NCI-H2081 (cell line): ENCODE data around the gene DHX29.
"Not testable (repeated sequence)": the region's sequence is repeated elsewhere in the genome, so short reads cannot be mapped to it uniquely, and the experiment has no call there.

ENCODE experiments used
- DNase-seq, 2 experiments: peaks; one replicate each; lab custom pipeline; 2025; lab: John Stamatoyannopoulos, UW

The DHX29 gene, protein sequence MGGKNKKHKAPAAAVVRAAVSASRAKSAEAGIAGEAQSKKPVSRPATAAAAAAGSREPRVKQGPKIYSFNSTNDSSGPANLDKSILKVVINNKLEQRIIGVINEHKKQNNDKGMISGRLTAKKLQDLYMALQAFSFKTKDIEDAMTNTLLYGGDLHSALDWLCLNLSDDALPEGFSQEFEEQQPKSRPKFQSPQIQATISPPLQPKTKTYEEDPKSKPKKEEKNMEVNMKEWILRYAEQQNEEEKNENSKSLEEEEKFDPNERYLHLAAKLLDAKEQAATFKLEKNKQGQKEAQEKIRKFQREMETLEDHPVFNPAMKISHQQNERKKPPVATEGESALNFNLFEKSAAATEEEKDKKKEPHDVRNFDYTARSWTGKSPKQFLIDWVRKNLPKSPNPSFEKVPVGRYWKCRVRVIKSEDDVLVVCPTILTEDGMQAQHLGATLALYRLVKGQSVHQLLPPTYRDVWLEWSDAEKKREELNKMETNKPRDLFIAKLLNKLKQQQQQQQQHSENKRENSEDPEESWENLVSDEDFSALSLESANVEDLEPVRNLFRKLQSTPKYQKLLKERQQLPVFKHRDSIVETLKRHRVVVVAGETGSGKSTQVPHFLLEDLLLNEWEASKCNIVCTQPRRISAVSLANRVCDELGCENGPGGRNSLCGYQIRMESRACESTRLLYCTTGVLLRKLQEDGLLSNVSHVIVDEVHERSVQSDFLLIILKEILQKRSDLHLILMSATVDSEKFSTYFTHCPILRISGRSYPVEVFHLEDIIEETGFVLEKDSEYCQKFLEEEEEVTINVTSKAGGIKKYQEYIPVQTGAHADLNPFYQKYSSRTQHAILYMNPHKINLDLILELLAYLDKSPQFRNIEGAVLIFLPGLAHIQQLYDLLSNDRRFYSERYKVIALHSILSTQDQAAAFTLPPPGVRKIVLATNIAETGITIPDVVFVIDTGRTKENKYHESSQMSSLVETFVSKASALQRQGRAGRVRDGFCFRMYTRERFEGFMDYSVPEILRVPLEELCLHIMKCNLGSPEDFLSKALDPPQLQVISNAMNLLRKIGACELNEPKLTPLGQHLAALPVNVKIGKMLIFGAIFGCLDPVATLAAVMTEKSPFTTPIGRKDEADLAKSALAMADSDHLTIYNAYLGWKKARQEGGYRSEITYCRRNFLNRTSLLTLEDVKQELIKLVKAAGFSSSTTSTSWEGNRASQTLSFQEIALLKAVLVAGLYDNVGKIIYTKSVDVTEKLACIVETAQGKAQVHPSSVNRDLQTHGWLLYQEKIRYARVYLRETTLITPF (N-terminal part only)

DNA sequence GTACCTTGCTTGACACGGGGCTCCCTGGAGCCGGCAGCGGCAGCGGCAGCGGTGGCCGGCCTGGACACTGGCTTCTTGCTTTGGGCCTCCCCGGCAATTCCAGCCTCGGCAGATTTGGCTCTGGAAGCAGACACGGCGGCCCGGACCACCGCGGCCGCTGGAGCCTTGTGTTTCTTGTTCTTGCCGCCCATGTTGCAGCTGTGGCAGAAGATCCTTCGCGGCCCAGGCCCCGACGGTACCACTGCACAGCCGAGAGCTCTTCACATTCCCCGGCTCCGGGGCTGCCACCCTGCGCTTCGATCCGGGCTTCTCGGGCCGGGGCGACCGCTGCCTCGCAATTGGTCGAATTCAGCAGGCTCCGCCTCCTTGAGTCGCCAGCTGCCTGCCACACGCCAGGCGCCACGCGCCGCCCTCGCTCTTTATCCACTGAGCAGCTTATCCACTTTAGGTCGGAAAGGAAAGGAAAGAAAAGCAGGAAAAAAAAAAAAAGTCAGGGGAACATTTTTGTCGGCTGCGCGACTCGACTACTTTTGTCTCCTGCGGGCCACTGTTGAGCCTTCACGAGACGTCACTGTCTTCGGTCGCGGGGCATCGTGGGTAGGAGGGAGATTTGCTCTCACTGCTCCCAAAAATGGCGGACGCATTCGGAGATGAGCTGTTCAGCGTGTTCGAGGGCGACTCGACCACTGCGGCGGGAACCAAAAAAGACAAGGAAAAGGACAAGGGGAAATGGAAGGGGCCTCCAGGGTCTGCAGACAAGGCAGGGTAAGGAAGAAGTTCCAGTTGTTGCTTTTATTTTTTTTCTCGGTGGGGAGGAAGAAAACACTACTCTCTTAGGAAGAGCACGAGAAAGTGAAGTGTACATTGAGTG is at the start of gene DHX29, which contains the start of gene MTREX:
DHX29 (minus strand) TSS at position 312 of the 871 bp plus-strand sequence; CDS start at position 191, 121 bp downstream.
MTREX (plus strand) TSS at position 607 of the 871 bp plus-strand sequence; CDS start at position 632, 25 bp downstream.
- DNase-seq: peak; percentile 87 to 92

DNA sequence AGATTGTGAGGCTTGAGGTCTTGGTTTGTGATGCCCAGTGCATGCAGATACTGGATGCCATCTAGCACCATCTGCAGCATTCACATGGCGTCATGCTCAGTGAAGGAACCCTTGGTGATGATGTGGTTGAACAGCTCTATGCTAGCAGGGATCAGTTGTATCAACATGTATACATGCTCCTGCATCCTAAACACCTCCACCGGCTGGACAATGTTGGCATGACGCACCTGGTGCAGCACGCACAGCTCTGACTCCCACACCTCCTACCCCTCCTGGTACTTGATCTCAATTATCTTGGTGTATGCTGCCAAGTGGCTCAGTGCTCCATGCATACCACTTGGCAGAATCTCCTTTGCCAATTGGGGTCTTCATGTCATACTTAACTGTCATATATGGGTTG is 49.4 kb upstream of the DHX29 start:
- no peak for DNase-seq

DNA sequence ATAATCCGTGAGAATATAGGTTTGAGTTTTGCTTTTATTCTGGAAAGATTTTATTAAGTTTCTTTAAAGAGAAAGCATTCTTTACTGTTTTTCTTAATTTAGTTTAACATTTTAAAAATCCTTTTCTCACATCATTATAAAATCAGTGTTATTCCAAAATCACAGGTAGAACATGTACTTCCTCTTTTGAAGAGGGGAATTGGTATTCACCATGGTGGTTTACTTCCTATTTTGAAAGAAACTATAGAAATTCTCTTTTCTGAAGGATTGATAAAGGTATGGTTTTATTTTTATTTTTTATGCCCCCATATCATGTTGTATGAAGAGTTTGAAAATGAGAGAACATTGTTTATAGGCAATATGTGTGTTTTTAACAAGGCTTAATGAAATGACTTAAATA is 43.3 kb upstream of the DHX29 start:
- no peak for DNase-seq

DNA sequence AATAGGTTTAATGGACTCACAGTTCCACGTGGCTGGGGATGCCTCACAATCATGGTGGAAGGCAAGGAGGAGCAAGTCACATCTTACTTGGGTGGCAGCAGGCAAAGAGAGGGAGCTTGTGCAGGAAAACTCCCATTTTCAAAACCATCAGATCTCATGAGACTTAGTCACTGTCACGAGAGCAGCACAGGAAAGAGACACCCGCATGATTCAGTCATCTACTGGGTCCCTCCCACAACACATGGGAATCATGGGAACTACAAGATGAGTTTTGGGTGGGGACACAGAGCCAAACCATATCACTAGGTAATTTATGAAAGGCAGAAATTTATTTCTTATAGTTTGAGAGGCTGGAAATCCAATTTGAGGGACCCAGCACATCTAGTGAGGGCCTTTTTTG is 40.3 kb upstream of the DHX29 start:
- DNase-seq: no peak

DNA sequence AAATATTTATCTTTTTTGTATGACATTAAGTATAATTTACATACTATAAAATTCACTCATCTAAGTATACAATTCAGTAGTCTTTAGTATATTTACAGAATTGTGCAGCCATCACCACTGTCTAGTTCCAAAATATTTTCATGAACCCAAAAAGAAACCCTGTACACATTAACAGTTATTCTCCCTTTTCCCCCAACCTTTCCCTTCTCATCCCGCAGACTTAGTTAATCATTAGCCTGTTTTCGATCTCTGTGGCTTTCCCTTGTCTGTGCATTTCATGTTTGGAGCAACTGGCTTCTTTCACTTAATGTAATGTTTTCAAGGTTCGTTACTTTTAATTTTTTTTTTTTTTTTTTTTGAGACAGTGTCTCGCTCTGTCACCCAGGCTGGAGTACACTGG is 37.8 kb upstream of the DHX29 start:
- no peak for DNase-seq

DNA sequence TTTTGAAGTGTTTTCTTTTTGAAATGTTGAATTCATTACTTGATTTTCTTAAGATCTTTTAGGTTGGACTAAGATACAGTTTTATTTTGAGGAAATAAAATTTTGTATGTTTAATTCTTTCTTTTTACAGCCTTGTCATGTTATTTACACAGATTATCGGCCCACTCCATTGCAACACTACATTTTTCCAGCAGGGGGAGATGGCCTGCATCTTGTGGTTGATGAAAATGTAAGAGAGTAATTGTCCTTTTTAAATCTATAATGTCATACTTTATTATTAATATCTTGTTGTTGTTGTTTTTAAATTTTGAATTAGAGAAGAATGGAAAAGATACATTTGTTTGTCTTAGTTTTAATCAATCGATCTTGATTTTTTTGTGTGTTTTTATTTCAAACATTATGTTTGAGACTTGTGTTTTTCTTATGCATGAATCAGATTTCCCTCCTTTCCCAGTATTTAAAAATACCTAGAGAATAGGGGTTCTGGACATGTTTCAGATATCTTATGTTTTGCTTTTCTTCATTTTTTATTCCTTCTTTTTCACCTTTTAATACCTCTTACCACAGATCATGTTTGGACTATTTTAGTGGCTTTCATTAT is 37.0 kb upstream of the DHX29 start:
- peak in 1 of 2 experiments; percentile 29 for DNase-seq

DNA sequence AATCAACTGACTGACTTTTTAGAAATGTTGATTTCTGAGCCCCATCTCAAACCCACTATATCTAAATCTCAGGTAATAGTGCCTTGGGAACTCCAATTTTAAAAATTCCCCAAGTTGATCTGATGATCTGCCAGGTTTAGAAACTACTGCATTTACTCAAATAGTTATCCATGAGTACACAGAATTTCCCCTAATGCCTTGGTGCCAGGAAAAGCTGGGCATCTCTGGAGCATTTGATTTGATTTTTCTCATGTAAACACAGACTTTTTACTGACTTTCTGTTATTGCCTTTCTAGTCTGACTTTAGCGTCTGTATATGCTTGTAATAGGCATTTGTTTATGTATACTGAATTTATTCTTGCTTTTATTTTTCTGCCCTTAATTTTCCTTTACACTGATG is 36.1 kb upstream of the DHX29 start:
- DNase-seq: no peak

DNA sequence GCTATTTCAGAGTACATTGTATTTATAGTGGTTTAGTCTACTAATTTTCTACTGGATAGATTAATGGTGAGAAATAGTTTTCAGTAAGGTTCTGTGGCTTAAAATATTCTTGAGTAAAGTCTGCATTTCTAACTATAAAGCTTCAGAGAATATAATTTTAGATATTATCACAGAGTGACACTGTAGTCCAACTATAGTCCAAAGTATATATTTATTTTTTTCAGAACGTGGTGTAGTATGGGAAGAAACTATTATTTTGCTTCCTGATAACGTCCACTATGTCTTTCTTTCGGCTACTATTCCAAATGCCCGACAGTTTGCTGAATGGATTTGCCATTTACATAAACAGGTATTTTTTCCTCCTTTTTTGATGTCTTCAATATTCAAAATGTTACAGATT is 35.6 kb upstream of the DHX29 start:
- DNase-seq: no peak

DNA sequence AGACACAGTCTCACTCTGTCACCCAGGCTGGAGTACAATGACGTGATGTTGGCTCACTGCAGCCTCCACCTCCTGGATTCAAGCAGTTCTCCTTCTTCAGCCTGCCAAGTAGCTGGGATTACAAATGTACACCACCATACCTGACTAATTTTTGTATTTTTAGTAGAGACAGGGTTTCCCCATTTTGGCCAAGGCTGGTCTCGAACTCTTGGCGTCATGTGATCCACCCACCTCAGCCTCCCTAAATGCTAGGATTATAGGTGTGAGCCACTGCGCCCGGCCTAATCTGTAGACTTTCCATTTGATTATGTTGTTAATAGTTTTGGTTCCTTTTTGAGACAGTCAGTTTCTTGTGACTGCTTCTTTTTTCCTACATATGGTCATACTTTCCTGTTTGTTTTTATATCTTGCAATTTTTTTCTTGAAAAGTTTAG is 31.3 kb upstream of the DHX29 start:
- DNase-seq: no peak

DNA sequence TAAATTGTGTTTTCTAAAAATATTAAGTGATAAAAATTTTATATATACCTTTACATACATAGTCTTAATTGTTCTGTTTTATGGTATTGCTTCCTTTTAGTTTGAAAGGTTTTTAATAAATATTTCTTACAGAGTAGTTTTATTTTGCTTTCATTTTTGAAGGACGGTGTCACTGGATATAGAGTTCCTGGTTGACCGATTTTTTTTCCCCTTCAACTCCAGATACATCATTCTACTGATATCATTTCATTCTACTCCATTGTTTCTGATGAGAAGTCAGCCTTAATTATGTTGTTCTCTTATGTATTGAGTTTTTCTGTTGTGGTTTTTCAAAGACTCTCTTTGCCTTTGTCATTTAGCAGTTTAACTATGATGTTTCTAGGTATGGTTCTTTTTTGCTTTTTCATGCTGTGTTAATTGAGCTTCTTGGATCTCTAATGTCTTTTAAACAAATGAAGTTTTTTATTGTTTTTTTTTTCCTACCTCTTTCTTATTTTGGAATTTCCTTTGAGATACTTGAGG is 30.7 kb upstream of the DHX29 start:
- no peak for DNase-seq

DNA sequence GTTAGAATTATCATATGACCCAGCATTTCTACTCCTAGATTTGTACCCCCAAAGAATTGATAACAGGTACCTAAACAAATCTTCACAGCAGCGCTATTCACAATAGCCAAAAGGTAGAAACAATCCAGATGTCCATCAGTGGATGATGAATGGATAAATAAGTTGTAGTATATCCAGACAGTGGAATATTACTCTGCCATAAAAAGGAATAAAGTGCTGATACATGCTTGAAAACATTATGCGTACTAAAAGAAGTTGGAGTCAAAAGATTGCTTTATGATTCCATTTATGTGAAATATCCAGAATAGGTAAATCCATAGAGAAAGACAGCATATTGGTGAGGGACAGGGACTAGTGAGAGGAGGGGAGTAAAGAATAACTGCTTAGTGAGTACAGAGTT is 26.3 kb upstream of the DHX29 start:
- DNase-seq: no peak

DNA sequence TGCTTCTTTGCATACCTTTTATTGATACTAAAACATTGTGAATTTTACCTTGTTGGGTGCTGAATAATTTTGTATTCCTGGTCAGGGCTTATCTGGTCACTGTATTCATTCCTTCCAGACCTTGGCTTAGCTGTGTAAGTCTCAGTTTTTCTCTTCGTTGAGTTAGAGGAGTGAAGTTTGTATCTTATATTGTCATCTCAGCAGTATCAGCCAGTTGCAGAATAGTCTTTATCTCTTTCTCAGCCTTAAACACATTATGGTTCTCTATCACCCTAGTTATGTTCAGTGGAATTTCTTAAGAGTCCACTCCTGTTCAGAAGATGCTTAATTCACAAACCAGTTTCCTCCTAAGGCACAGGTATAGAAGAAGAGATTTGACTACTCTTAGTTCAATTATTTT is 25.5 kb upstream of the DHX29 start:
- DNase-seq: no peak

DNA sequence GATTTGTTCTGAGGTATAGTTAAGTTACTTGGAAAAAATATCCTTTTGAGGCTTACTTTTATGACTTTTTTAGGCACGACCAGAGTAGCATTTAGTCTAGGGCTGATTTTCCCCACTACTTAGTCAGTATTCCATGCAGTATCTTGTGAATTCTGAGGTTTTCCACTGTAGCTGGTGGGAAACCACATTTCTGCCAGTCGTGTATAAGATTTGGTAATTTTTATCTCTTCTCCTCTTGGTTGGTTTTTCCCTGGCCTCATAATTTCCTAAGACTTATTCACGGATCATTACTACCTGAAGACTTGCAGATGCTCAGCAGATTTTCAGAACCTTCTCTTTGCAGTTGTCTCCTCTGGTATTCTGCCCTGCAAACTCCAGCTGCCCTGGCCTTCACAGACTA is 23.8 kb upstream of the DHX29 start:
- no peak for DNase-seq

DNA sequence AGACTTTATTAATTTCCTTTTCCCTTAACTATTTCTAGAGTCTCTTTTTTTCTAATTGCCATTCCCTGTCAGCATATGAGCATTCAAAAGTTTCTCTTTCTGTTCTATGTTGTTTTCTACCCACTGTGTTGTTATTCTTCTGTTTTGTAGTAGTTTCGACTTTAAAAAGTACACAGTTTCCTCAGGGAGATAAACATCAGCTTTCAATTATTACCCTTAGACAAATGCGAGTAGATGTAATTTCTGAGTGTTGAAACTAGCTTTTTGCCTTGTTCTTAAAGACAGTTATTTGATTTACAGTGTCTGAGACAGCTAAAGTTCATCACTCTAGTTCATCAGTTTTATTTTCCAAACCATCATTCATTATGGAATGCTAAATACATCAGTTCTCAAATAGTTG is 19.8 kb upstream of the DHX29 start:
- DNase-seq: no peak

DNA sequence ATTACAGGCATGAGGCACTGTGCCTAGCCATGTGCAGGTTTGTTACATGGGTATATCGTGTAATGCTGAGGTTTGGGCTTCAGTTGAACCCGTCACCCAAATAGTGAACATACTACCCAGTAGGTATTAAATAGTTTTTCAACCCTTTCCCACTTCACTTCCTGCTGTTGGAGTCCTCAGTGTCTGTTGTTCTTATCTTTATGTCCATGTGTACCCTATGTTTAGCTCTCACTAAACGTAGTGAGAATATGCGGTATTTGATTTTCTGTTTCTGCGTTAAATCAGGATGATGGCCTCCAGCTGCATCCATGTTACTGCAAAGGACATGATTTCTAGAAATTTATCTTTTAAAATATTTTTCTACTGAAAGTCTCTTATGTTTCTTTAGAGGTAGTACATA is 18.1 kb upstream of the DHX29 start:
- no peak for DNase-seq

DNA sequence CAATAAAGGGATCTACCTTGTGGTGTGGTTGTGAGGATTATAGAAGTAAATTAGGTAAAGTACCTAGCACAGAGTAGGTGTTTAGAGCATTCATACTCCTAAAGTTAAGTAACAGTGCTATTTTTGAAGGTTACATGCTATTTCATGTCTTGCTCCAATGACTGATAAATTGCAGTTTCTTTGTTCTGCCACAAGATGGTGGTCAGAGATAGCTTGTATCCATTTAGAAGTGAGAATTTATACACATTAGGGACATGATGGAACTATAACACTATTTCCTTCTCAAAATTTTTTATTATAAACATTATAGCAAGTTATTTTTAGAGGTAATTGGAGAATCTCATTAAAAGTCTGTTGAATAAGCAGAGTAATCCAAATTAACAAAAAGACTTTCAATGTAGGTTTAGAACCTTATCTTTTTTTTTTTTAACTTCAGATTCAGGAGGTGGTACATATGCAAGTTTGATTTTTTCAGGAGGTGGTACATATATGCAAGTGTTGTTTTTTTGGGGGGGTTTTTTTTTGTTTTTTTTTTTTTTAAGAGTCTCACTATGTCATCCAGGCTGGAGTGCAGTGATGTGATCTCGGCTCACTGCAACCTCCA is 17.4 kb upstream of the DHX29 start:
- peak in 1 of 2 experiments; percentile 16 for DNase-seq

DNA sequence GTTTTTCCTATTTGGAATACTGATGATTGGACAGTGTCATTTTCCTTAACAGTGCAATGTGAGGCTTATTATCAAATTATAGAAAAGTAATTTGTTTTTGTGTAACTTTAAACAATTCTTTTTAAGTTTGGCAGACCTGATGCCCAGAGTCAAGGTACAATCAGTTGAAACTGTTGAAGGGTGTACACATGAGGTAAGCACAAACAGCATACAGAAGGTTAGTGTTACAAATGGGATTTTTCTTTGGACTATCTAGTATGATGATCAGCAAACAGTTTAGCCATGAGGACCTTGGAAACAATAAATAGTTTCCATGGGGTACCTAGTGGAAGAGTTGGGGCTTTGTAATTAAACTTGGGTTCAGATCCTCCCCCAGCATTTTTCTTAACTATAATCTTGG is 16.5 kb upstream of the DHX29 start:
- no peak for DNase-seq

DNA sequence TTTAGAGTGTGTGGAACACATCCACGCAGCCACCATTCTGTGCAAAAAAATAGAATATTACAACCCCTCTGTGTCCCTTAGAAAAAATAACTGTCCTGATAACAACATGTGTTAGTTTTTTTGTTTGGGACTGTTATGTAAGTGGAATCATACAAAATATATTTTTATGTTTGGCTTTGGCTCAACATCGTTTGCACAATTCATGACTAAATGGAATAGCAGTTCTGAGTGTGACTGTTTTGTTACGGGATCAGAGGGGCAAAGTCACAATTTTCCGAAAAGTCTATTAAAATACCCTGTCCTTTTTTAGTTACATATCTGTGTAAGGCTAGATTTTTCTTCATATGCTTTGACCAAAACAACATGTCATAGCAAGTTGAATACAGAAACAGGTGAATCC is 13.1 kb upstream of the DHX29 start:
- DNase-seq: no peak

DNA sequence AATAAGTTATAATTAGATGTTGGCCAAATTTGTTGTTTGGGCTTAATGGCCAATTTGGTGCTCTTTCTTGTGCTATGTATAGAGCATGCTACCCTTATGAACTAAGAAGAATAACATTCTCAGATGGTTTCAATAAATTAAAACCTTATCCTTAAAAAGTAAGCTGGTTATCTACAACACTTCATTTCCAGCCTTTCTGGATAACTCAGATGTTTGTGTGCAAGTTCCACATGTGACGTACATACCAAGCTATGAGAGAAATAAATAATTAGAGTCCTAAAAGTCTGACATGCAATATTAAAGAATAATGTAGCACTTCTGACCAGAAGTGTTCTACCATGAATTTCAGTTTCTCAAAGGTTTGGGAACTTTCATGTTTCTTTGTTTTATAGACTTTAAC is 12.0 kb upstream of the DHX29 start:
- no peak for DNase-seq

DNA sequence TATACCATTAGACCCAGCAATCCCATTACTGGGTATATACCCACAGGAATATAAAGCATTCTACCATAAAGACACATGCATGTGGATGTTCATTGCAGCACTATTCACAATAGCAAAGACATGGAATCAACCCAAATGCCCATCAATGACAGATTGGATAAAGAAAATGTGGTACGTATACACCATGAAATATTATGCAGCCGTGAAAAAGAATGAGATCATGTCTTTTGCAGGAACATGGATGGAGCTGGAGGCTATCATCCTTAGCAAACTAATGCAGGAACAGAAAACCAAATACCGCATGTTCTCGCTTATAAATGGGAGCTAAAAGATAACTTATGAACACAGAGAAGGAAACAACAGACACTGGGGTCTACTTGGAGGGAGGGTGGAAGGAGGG is 10.7 kb upstream of the DHX29 start:
- DNase-seq: not testable (repeated sequence)
